GM12874 (cell line): ENCODE results near the gene HIVEP2.

Source experiments
- CTCF ChIP-seq: IDR thresholded peaks from 2 replicates; pipeline ENCODE4 v1.5.1; 2011; ENCODE audit warnings: low read depth, mild to moderate bottlenecking, control low read depth, low read length, moderate library complexity; ENCODE audit not compliant: insufficient read depth

Gene HIVEP2

GRCh38 chr6:142897659-142898058, 47.3 kb downstream of the HIVEP2 start:
- TF ChIP-seq CTCF, result no peak

GRCh38 chr6:142896732-142897131, 48.2 kb downstream of the HIVEP2 start:
- TF ChIP-seq CTCF, result no peak

GRCh38 chr6:142893088-142893487, 51.9 kb downstream of the HIVEP2 start:
- TF ChIP-seq CTCF, result no peak

- no peak for TF ChIP-seq CTCF
These were observed 52.5 kb downstream of the HIVEP2 start for GRCh38 chr6:142892254-142893021.

- no peak for TF ChIP-seq CTCF
These were observed 53.5 kb downstream of the HIVEP2 start for GRCh38 chr6:142891454-142891853.

- no peak for TF ChIP-seq CTCF
These were observed 56.5 kb downstream of the HIVEP2 start for GRCh38 chr6:142888456-142888855.

GRCh38 chr6:142887517-142887916, 57.5 kb downstream of the HIVEP2 start:
- TF ChIP-seq CTCF, result no peak
